ENCODE results near the gene PZP. TPM values are rescaled to one million over a fixed set of nuclear protein-coding genes. Genes with fewer than 3 reads are reported as not detected.
"Not testable (repeated sequence)": the region's sequence is repeated elsewhere in the genome, so short reads cannot be mapped to it uniquely, and the experiment has no call there.

PZP gene
- total RNA-seq, 1 donor from 2014 or later = 0.07 TPM

- Mint-ChIP-seq H3K4me1 (ENCODE audit: unreplicated experiment) (no peaks in the 10 kb centered on the region), H3K36me3 (peaks cover under 1% of the 10 kb centered on the region), H3K27ac (no peak overlapping the region), H3K4me3 (no peak overlapping the region), H3K9me3 (peaks cover 6% of the 10 kb centered on the region), H3K27me3 (peaks cover 5% of the 10 kb centered on the region)
- no peak for DNase-seq (ENCODE audit: extremely low spot score, unreplicated experiment)
- no peak for TF ChIP-seq CTCF (conservative IDR thresholded peaks at IDR 0.05)
These were observed 13.3 kb upstream of the PZP start for GRCh38 chr12:9221483-9221882.

- H3K4me3 Mint-ChIP-seq; H3K9me3 Mint-ChIP-seq; DNase-seq (ENCODE audit: extremely low spot score, unreplicated experiment); H3K4me1 Mint-ChIP-seq (ENCODE audit: unreplicated experiment); H3K27me3 Mint-ChIP-seq; H3K36me3 Mint-ChIP-seq; H3K27ac Mint-ChIP-seq: not testable (repeated sequence)
These were observed 12.8 kb upstream of the PZP start for GRCh38 chr12:9221011-9221410.

- Mint-ChIP-seq H3K4me3 (no peak overlapping the region), H3K36me3 (no peaks in the 10 kb centered on the region), H3K27me3 (peaks cover 9% of the 10 kb centered on the region), H3K9me3 (no peaks in the 10 kb centered on the region), H3K4me1 (ENCODE audit: unreplicated experiment) (no peaks in the 10 kb centered on the region), H3K27ac (no peak overlapping the region)
- TF ChIP-seq CTCF (conservative IDR thresholded peaks at IDR 0.05) = no peak
- DNase-seq (ENCODE audit: extremely low spot score, unreplicated experiment) = no peak
These were observed 6.3 kb upstream of the PZP start for GRCh38 chr12:9214534-9214933.

- TF ChIP-seq CTCF (conservative IDR thresholded peaks at IDR 0.05) = no peak
- DNase-seq (ENCODE audit: extremely low spot score, unreplicated experiment) = no peak
- Mint-ChIP-seq H3K4me1 (ENCODE audit: unreplicated experiment) (no peaks in the 10 kb centered on the region), H3K36me3 (no peaks in the 10 kb centered on the region), H3K27ac (no peak overlapping the region), H3K9me3 (no peaks in the 10 kb centered on the region), H3K4me3 (no peak overlapping the region), H3K27me3 (peaks cover 10% of the 10 kb centered on the region)
These were observed 3.5 kb upstream of the PZP start for GRCh38 chr12:9211687-9212086.

DNA sequence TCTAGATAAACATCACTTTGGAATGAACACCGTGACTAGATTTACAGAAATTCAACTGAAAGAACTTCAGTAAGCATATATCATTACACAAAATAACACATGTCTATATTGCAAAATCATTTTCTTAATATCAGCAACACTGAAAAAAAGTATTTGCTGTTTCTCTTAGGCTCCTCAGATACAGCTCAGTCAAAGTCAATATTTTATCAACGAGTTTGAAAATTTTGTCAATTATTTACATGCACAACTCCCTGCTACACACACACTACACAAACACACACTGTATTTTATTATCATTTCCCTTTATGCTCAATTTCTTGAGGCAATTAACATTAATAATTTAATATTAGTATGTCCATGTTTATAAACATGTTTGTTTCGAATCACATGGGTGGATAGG lies 3.8 kb downstream of the PZP start:
- no peak for TF ChIP-seq CTCF (conservative IDR thresholded peaks at IDR 0.05)
- H3K27ac Mint-ChIP-seq = no peak overlapping the region
- H3K4me1 Mint-ChIP-seq (ENCODE audit: unreplicated experiment) = no peaks in the 10 kb centered on the region
- DNase-seq (ENCODE audit: extremely low spot score, unreplicated experiment) = no peak
- H3K27me3 Mint-ChIP-seq = peaks cover 6% of the 10 kb centered on the region
- no peak overlapping the region for H3K4me3 Mint-ChIP-seq
- H3K9me3 Mint-ChIP-seq = no peaks in the 10 kb centered on the region
- no peaks in the 10 kb centered on the region for H3K36me3 Mint-ChIP-seq

DNA sequence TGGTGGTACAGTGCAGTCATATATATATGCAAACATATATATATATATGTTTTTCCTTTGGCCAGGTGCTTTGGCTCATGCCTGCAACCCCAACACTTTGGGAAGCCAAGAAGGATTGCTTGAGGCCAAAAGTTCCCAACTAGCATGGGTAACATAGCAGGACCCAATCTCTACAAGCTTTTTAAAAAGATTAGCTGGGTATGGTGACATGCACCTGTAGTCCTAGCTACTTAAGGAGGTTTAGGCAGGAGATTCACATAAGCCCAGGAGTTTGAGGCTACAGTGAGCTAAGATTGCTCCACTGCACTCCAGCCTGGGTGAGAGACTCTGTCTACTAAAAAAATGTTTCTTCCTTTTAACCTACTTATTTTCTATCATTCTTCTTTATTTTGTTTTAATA lies 10.2 kb downstream of the PZP start:
- no peak for DNase-seq (ENCODE audit: extremely low spot score, unreplicated experiment)
- no peak overlapping the region for H3K4me3 Mint-ChIP-seq
- no peaks in the 10 kb centered on the region for H3K9me3 Mint-ChIP-seq
- no peaks in the 10 kb centered on the region for H3K4me1 Mint-ChIP-seq (ENCODE audit: unreplicated experiment)
- TF ChIP-seq CTCF (conservative IDR thresholded peaks at IDR 0.05) = no peak
- no peaks in the 10 kb centered on the region for H3K36me3 Mint-ChIP-seq
- H3K27me3 Mint-ChIP-seq = peaks cover 12% of the 10 kb centered on the region
- H3K27ac Mint-ChIP-seq = no peak overlapping the region

Data from type B pancreatic cell (in vitro differentiated cells).